DMS114 treated with DMSO at 0.1 percent for 48 hours (cell line): Measurements from ENCODE around the gene ELOVL6.
"Not testable (repeated sequence)": the region's sequence is repeated elsewhere in the genome, so short reads cannot be mapped to it uniquely, and the experiment has no call there.

ENCODE experiments used
- DNase-seq: peaks from one replicate; lab custom pipeline; 2025; ENCODE audit not compliant: unreplicated experiment; lab: John Stamatoyannopoulos, UW

Gene ELOVL6

DNA sequence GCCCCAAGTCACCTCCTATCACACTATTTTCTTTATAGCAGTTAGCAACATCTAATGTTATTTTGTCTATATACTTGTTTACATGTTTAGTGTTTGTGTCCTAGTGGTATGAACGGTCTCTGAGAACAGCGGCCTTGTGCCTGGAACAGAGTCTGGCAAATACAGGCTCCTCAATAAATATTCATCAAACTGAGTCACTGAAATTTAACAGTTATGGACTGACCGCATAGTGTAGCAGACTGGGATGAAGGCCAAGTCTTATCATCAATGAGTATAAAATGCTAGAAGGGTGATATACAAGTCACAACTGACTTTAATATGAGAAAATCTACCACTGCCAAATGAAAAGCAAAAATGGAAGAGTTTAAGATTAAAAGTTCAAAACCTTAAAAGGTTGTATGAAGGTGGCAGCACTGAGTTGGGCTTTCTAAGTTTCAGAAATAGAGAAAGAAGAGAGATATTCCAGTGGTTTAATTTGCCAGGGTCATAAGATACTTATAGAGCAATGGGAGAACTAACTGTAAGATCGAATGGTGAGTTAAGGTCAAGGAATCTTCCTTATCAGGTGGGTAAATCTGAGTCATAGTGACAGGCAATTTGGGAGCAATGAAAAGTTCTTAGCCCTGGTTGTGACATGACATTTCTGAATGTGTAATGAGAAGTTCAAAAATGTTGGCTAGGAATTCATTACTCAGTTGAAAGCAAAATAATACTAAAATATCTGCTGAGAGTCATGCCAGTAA is 34.9 kb downstream of the ELOVL6 start:
- DNase-seq = no peak

GRCh38 chr4:110160618-110161017 is 37.8 kb downstream of the ELOVL6 start:
- no peak for DNase-seq

- no peak for DNase-seq
Observed at GRCh38 chr4:110159541-110159940, 38.9 kb downstream of the ELOVL6 start.

GRCh38 chr4:110157580-110157979 is 40.8 kb downstream of the ELOVL6 start:
- DNase-seq = no peak

DNA sequence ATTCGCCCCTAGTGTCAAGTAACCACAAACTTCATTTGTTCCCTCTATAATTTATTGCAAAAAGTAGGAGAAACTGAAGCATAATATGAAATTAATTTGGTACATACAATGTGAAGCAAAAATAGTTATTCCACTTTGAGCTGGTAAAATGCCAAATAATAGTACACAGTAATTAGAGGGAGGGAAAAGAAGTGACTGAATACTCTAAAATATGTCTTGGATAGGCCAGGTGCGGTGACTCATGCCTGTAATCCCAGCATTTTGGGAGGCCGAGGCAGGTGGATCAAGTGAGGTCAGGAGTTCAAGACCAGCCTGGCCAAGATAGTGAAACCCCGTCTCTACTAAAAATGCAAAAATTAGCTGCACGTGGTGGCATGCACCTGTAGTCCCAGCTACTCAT is 41.2 kb downstream of the ELOVL6 start:
- not testable (repeated sequence) for DNase-seq

DNA sequence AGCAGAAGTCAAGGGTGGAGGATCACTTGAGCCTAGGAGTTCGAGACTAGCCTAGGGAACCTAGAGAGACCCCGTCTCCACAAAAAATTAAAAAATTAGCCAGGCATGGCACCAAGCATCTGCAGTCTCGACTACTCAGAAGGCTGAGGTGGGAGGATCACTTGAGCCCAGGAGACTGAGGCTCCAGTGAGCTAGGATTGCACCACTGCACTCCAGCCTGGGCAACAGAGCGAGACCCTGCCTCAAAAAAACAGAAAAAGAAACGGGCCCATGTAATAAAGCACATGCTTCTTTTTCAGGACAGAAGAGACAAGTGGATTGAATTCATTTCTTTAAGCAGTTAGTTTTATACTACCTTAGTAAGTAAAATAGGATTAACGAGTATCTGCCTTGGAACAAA is 42.0 kb downstream of the ELOVL6 start:
- DNase-seq = no peak

GRCh38 chr4:110155654-110156053 is 42.8 kb downstream of the ELOVL6 start:
- no peak for DNase-seq

- DNase-seq = no peak
Observed at GRCh38 chr4:110154582-110154981, 43.8 kb downstream of the ELOVL6 start.

DNA sequence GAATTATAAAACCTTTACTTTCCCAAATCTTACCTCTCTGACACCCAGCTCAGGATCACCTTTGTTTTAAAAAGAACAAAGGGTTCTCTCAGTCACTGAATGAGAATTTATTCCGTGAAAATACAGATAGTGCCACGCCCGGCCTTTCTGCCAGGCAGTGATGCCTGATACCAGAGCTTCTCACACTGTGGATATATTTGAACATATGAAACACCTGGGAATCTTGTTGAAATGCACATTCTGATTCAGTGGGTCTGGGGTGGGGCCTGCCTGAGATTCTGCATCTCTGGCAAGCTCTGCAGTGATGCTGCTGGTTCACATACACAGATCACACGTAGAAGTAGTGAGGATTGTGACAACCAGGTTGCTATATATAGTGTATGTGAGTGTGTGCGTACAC is 46.0 kb downstream of the ELOVL6 start:
- no peak for DNase-seq

DNA sequence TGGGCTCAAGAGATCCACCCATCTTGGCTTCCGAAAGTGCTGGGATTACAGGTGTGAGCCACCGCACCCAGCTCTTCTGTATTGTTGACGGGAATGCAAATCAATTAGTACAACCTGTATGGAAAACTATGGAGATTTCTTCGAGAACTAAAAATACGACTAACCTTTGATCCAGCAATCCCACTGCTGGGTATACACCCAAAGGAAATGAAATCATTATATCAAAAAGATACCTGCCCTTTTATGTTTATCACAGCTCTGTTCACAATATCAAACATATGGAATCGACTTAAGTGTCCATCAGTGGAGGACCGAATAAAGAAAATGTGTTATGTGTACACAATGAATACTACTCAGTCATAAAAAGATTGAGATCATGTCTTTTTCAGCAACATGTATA is 49.3 kb downstream of the ELOVL6 start:
- no peak for DNase-seq

- DNase-seq = no peak
Observed at GRCh38 chr4:110142461-110142860, 56.0 kb downstream of the ELOVL6 start.

DNA sequence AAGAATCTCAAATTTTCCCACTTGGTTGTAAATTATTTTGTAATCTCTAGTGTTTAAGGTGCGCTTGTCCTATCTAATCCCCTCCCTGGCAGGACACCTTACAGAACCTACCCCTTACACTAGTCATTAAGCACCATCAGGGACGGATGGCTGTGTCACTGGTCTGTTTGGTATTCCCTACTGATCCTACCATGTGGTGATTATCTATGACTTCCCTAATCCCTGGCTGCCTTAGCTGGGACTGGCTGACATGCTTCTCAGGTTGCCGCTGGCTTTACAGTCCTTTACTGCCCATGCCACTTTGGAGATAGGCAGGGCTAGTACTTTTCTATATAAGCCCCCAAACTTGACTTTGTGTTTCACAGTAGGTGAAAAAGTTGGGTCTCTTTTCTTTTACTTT is 58.6 kb downstream of the ELOVL6 start:
- no peak for DNase-seq

GRCh38 chr4:110139111-110139510 is 59.3 kb downstream of the ELOVL6 start:
- no peak for DNase-seq

- no peak for DNase-seq
Observed at GRCh38 chr4:110138551-110138950, 59.9 kb downstream of the ELOVL6 start.

GRCh38 chr4:110137829-110138228 is 60.6 kb downstream of the ELOVL6 start:
- DNase-seq = no peak

- DNase-seq = no peak
Observed at GRCh38 chr4:110135523-110135922, 62.9 kb downstream of the ELOVL6 start.

- no peak for DNase-seq
Observed at GRCh38 chr4:110135076-110135475, 63.3 kb downstream of the ELOVL6 start.

GRCh38 chr4:110134269-110134869 is 64.0 kb downstream of the ELOVL6 start:
- no peak for DNase-seq

- no peak for DNase-seq
Observed at GRCh38 chr4:110132816-110133719, 65.3 kb downstream of the ELOVL6 start.

DNA sequence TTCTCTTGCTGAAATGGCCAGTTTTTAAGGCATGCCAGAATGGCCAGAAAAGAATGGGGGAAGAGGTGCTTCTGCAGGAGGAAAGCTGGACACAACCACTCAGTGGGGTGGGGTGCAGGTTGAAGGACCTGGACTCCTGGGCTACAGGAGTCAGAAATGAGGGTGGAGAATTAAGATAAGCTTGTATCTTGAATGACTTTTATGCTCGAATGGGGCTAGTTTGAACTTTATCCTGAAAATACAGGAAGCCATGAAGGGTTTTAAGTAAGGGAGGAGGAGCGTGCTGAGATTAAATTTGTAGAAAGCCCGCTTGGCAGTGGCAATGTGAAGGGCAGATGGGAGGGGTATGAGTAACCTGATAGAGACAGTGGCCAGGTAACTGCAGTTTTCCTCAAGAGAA is 66.5 kb downstream of the ELOVL6 start:
- no peak for DNase-seq

- no peak for DNase-seq
Observed at GRCh38 chr4:110130576-110131358, 67.6 kb downstream of the ELOVL6 start.
